ENCODE results near the gene SNUPN. TPM values are rescaled to one million over a fixed set of nuclear protein-coding genes. Genes with fewer than 3 reads are reported as not detected.

Gene SNUPN
- polyA plus RNA-seq, 1 donor (not counting 4 experiments of a cell fraction or from before 2014, with no cell fraction given), result 24.9 TPM

DNA sequence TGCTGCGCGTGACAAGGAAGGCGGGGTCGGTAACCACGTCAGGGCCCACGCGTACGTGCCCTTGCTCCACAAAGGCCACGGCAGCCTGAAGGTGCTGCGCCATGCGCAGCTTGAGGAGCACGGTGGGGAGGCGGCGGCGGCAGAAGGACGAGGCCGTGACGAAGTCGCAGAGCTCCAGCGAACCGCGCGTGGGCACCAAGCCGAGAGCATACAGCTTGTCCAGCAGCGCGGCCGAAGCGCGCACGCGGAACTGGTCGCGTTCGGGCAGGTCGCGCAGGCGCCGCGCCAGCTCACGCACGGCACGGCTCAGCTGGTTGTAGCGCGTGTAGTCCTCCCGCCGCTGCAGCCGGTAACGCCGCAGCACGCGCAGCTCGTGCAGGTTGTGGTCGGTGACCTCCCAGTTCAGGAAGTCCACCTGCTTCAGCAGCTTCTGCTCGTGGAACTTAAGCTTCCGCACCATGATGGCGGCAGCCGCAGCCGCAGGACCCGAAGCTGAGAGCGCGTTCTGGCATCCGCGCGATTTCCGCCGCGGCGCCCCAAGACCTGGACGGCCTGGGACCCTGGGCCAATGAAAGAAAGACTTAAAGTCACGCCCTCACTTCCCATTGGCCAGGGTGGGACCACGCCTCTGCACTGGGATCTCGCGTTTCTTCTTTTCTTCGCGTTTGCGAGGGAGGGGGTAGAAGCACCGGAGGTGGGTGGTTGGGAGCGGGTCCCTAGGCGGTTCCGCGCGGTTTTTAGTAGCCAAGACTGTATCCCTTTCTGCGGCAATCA is 14.4 kb upstream of the SNUPN start, which contains the start of gene IMP3:
Gene IMP3, minus strand, starts transcription at position 516 of the 774 bp plus-strand sequence. Its CDS starts 56 bp downstream, at position 460.
- Histone ChIP-seq H2AFZ (ENCODE audit: control insufficient read depth, low read length) (peak within 1 kb of the TSS; percentile 84), H3K9me1 (ENCODE audit: control insufficient read depth, extremely low read depth, insufficient read depth, low read length) (no peaks in the 10 kb centered on the region), H3K27ac (ENCODE audit: control insufficient read depth, insufficient read depth, low read length) (peak within 1 kb of the TSS; percentile 93), H3K79me2 (ENCODE audit: control insufficient read depth, insufficient read depth, low read length) (peaks cover 34% of the 10 kb centered on the region), H3K4me2 (ENCODE audit: control insufficient read depth, extremely low read depth, insufficient read depth, low read depth, low read length) (peak within 1 kb of the TSS; percentile 100), H3K4me3 (ENCODE audit: control insufficient read depth in 2 of 3, extremely low read depth in 1 of 3, insufficient read depth in 2 of 3, low read depth in 1 of 3, low read length in 3 of 3) (peak within 1 kb of the TSS; percentile 68 to 99 (median 96)), H3K4me1 (ENCODE audit: control insufficient read depth, extremely low read depth, insufficient read depth, low read length) (peaks cover 10% of the 10 kb centered on the region), H3K9me3 (ENCODE audit: control insufficient read depth, low read depth, low read length) (no peaks in the 10 kb centered on the region), H4K20me1 (ENCODE audit: control insufficient read depth, extremely low read depth, insufficient read depth, low read length) (peaks cover 9% of the 10 kb centered on the region), H3K9ac (ENCODE audit: control insufficient read depth, extremely low read depth, insufficient read depth, low read length) (peak within 1 kb of the TSS; percentile 94), H3K36me3 (ENCODE audit: control insufficient read depth in 2 of 2, extremely low read depth in 1 of 2, insufficient read depth in 2 of 2, low read length in 2 of 2) (peaks cover 0 to 3% of the 10 kb centered on the region in 2 experiments), H3K27me3 (ENCODE audit: control insufficient read depth, extremely low read depth, insufficient read depth, low read length) (no peaks in the 10 kb centered on the region)
- dilution Hi-C loops (cut with MboI; ENCODE audit: extremely low pct_ligation_motif_present, low sequenced_read_pairs), result no loop called here
- peak; percentile 57 for FAIRE-seq
- TF ChIP-seq CTCF (optimal IDR thresholded peaks at IDR 0.05 in 1 of 3, IDR thresholded peaks at IDR 0.05 in 1 of 3, conservative IDR thresholded peaks at IDR 0.05 in 1 of 3; ENCODE audit: extremely low read depth in 1 of 3, insufficient read depth in 2 of 3, low read length in 3 of 3) (no peak), EZH2 (IDR thresholded peaks at IDR 0.05; ENCODE audit: low read length) (no peak)
- peak; percentile 80 for DNase-seq (ENCODE audit: low read depth, low spot score)

DNA sequence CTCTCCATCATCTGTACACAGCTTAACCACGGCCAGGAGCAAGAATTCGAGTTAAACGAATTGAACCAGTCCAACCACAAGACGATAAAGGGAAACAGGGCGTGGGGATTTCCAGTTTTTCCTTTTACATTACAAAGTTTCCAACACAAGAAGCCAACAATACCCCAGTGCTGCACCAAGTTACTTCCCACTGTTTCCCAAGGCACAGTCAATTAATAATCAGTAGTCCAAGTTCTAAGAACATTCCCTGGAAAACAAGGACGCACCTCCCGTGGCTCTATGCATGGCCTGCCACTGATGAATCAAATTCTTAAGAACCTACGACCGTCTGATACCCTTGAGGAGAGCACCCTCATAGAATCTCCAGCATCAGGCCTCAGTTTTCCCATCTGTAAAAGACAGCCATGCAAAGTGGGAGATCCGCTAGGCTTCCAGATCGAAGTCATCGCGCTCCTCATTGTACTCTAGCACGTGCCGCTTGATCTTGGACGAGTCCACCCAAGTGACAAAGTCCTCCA is 13.7 kb upstream of the SNUPN start:
- H3K27ac ChIP-seq (ENCODE audit: control insufficient read depth, insufficient read depth, low read length), result peak overlapping the region; percentile 93
- no peaks in the 10 kb centered on the region for H3K9me3 ChIP-seq (ENCODE audit: control insufficient read depth, low read depth, low read length)
- peak overlapping the region; percentile 94 for H3K9ac ChIP-seq (ENCODE audit: control insufficient read depth, extremely low read depth, insufficient read depth, low read length)
- H3K27me3 ChIP-seq (ENCODE audit: control insufficient read depth, extremely low read depth, insufficient read depth, low read length), result no peaks in the 10 kb centered on the region
- no peaks in the 10 kb centered on the region for H3K9me1 ChIP-seq (ENCODE audit: control insufficient read depth, extremely low read depth, insufficient read depth, low read length)
- peaks cover 9% of the 10 kb centered on the region for H4K20me1 ChIP-seq (ENCODE audit: control insufficient read depth, extremely low read depth, insufficient read depth, low read length)
- H3K4me1 ChIP-seq (ENCODE audit: control insufficient read depth, extremely low read depth, insufficient read depth, low read length), result peaks cover 10% of the 10 kb centered on the region
- no peak overlapping the region for H2AFZ ChIP-seq (ENCODE audit: control insufficient read depth, low read length)
- DNase-seq (ENCODE audit: low read depth, low spot score), result no peak
- dilution Hi-C loops (cut with MboI; ENCODE audit: extremely low pct_ligation_motif_present, low sequenced_read_pairs), result no loop called here
- no peak for FAIRE-seq
- peak overlapping the region; percentile 68 to 99 (median 96) for H3K4me3 ChIP-seq (ENCODE audit: control insufficient read depth in 2 of 3, extremely low read depth in 1 of 3, insufficient read depth in 2 of 3, low read depth in 1 of 3, low read length in 3 of 3)
- peaks cover 0 to 3% of the 10 kb centered on the region in 2 experiments for H3K36me3 ChIP-seq (ENCODE audit: control insufficient read depth in 2 of 2, extremely low read depth in 1 of 2, insufficient read depth in 2 of 2, low read length in 2 of 2)
- H3K4me2 ChIP-seq (ENCODE audit: control insufficient read depth, extremely low read depth, insufficient read depth, low read depth, low read length), result peak overlapping the region; percentile 100
- H3K79me2 ChIP-seq (ENCODE audit: control insufficient read depth, insufficient read depth, low read length), result peaks cover 34% of the 10 kb centered on the region
- TF ChIP-seq CTCF (optimal IDR thresholded peaks at IDR 0.05 in 1 of 3, IDR thresholded peaks at IDR 0.05 in 1 of 3, conservative IDR thresholded peaks at IDR 0.05 in 1 of 3; ENCODE audit: extremely low read depth in 1 of 3, insufficient read depth in 2 of 3, low read length in 3 of 3) (no peak), EZH2 (IDR thresholded peaks at IDR 0.05; ENCODE audit: low read length) (no peak)
